Measurements from ENCODE around the gene TRAPPC12. TPM values are rescaled to one million over a fixed set of nuclear protein-coding genes. Genes with fewer than 3 reads are reported as not detected.
"Not testable (repeated sequence)": the region's sequence is repeated elsewhere in the genome, so short reads cannot be mapped to it uniquely, and the experiment has no call there.

Gene TRAPPC12
- total RNA-seq, 1 donor from 2014 or later, result 89.7 TPM

DNA sequence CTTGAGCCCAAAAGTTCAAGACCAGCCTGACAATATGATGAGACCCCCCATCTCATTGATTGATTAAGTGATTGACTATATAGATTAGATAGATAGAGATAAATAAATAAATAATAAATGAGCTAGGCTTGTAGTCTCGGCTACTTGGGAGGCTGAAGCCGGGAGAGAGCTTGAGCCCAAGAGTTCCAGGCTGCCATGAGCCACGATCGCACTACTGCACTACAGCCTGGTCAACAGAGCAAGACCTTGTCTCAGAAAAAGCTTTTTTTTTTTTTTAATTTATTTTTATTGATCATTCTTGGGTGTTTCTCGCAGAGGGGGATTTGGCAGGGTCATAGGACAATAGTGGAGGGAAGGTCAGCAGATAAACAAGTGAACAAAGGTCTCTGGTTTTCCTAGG, 14.3 kb upstream of the TRAPPC12 start:
- Mint-ChIP-seq H3K36me3 (ENCODE audit: unreplicated experiment) (peaks cover 3% of the 10 kb centered on the region), H3K4me1 (ENCODE audit: unreplicated experiment) (no peaks in the 10 kb centered on the region), H3K27me3 (ENCODE audit: unreplicated experiment) (no peaks in the 10 kb centered on the region), H3K27ac (ENCODE audit: unreplicated experiment) (no peak overlapping the region), H3K4me3 (ENCODE audit: unreplicated experiment) (no peak overlapping the region), H3K9me3 (ENCODE audit: unreplicated experiment) (no peaks in the 10 kb centered on the region)
- no peak for TF ChIP-seq CTCF (IDR thresholded peaks at IDR 0.05)
- DNase-seq (ENCODE audit: extremely low spot score, unreplicated experiment), result no peak

GRCh38 chr2:3368261-3368722, 11.2 kb upstream of the TRAPPC12 start:
- Mint-ChIP-seq H3K27ac (ENCODE audit: unreplicated experiment) (no peak overlapping the region), H3K4me3 (ENCODE audit: unreplicated experiment) (no peak overlapping the region)

DNA sequence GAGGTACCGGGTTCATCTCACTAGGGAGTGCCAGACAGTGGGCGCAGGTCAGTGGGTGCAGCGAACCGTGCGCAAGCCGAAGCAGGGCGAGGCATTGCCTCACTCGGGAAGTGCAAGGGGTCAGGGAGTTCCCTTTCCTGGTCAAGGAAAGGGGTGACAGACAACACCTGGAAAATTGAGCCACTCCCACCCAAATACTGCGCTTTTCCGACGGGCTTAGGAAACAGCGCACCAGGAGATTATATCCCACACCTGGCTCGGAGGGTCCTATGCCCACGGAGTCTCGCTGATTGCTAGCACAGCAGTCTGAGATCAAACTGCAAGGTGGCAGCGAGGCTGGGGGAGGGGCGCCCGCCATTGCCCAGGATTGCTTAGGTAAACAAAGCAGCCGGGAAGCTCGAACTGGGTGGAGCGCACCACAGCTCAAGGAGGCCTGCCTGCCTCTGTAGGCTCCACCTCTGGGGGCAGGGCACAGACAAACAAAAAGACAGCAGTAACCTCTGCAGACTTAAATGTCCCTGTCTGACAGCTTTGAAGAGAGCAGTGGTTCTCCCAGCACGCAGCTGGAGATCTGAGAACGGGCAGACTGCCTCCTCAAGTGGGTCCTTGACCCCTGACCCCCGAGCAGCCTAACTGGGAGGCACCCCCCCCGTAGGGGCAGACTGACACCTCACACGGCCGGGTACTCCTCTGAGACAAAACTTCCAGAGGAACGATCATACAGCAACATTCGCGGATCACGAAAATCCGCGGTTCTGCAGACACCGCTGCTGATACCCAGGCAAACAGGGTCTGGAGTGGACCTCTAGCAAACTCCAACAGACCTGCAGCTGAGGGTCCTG, 9.9 kb upstream of the TRAPPC12 start:
- not testable (repeated sequence) for H3K36me3 Mint-ChIP-seq (ENCODE audit: unreplicated experiment); H3K4me3 Mint-ChIP-seq (ENCODE audit: unreplicated experiment); H3K9me3 Mint-ChIP-seq (ENCODE audit: unreplicated experiment); H3K27ac Mint-ChIP-seq (ENCODE audit: unreplicated experiment); DNase-seq (ENCODE audit: extremely low spot score, unreplicated experiment); H3K4me1 Mint-ChIP-seq (ENCODE audit: unreplicated experiment); H3K27me3 Mint-ChIP-seq (ENCODE audit: unreplicated experiment)

More at GRCh38 chr2:3368261-3368722, 11.2 kb upstream of the TRAPPC12 start:
- Mint-ChIP-seq H3K36me3 (ENCODE audit: unreplicated experiment) (peaks cover 3% of the 10 kb centered on the region), H3K9me3 (ENCODE audit: unreplicated experiment) (no peaks in the 10 kb centered on the region), H3K27me3 (ENCODE audit: unreplicated experiment) (no peaks in the 10 kb centered on the region), H3K4me1 (ENCODE audit: unreplicated experiment) (no peaks in the 10 kb centered on the region)
- DNase-seq (ENCODE audit: extremely low spot score, unreplicated experiment), result no peak
- TF ChIP-seq CTCF (IDR thresholded peaks at IDR 0.05), result no peak

GRCh38 chr2:3376821-3377220, 2.7 kb upstream of the TRAPPC12 start:
- peak overlapping the region; percentile 96 for H3K4me3 Mint-ChIP-seq (ENCODE audit: unreplicated experiment)
- H3K4me1 Mint-ChIP-seq (ENCODE audit: unreplicated experiment), result peaks cover 38% of the 10 kb centered on the region
- no peaks in the 10 kb centered on the region for H3K9me3 Mint-ChIP-seq (ENCODE audit: unreplicated experiment)
- H3K36me3 Mint-ChIP-seq (ENCODE audit: unreplicated experiment), result peaks cover 4% of the 10 kb centered on the region
- no peaks in the 10 kb centered on the region for H3K27me3 Mint-ChIP-seq (ENCODE audit: unreplicated experiment)
- no peak for TF ChIP-seq CTCF (IDR thresholded peaks at IDR 0.05)
- DNase-seq (ENCODE audit: extremely low spot score, unreplicated experiment), result no peak
- peak overlapping the region; percentile 92 for H3K27ac Mint-ChIP-seq (ENCODE audit: unreplicated experiment)

- TF ChIP-seq CTCF (IDR thresholded peaks at IDR 0.05), result no peak
- no peak for DNase-seq (ENCODE audit: extremely low spot score, unreplicated experiment)
- H3K27ac Mint-ChIP-seq (ENCODE audit: unreplicated experiment), result peak overlapping the region; percentile 92
- H3K4me3 Mint-ChIP-seq (ENCODE audit: unreplicated experiment), result peak overlapping the region; percentile 96
- H3K4me1 Mint-ChIP-seq (ENCODE audit: unreplicated experiment), result peaks cover 39% of the 10 kb centered on the region
- peaks cover 5% of the 10 kb centered on the region for H3K36me3 Mint-ChIP-seq (ENCODE audit: unreplicated experiment)
- H3K9me3 Mint-ChIP-seq (ENCODE audit: unreplicated experiment), result no peaks in the 10 kb centered on the region
- no peaks in the 10 kb centered on the region for H3K27me3 Mint-ChIP-seq (ENCODE audit: unreplicated experiment)
These were observed 2.2 kb upstream of the TRAPPC12 start for GRCh38 chr2:3377279-3377611.

All from osteocyte (in vitro differentiated cells).